Esophagus muscularis mucosa (tissue), 4 donors: ENCODE results near the gene THBS3.
"Not testable (repeated sequence)": the region's sequence is repeated elsewhere in the genome, so short reads cannot be mapped to it uniquely, and the experiment has no call there.

Experiments
- CTCF ChIP-seq, 3 experiments: fragments of 200-600 bp in 2 of 3; fragments of 450-650 bp in 1 of 3; sonication (generic) in 2 of 3; IDR thresholded peaks; one replicate each; pipeline ENCODE4 v1.5.1; 2017 to 2019; ENCODE audit warnings: antibody characterized with exemption in 3 of 3, mild to moderate bottlenecking in 2 of 3, moderate library complexity in 1 of 3
- EP300 ChIP-seq: sonication (generic); formaldehyde crosslinking; IDR thresholded peaks from one replicate; pipeline ENCODE4 v1.6.1; 2017; ENCODE audit warnings: antibody characterized with exemption
- POLR2A ChIP-seq: fragments of 450-650 bp; IDR thresholded peaks from one replicate; pipeline ENCODE4 v1.6.1; 2017; ENCODE audit warnings: antibody characterized with exemption, moderate library complexity, mild to moderate bottlenecking, low read depth
- POLR2AphosphoS5 ChIP-seq, 2 donors: sonication (generic); formaldehyde crosslinking; IDR thresholded peaks; one replicate each; pipeline ENCODE4 v1.6.1; 2017; ENCODE audit warnings: antibody characterized with exemption in 2 of 2

- TF ChIP-seq CTCF (IDR thresholded peaks at IDR 0.05); EP300; POLR2A; POLR2AphosphoS5 (IDR thresholded peaks at IDR 0.05): not testable (repeated sequence)
Observed at GRCh38 chr1:155233502-155233901, 25.8 kb upstream of the THBS3 start.
